ENCODE measurements around the gene DUSP16. TPM values are rescaled to one million over a fixed set of nuclear protein-coding genes. Genes with fewer than 3 reads are reported as not detected.
A peak's percentile ranks its signal among the peaks of the same experiment; 100 is the strongest.

The DUSP16 gene
- total RNA-seq, 4 donors from 2014 or later, result 16.1 to 47.0 (median 40.0) TPM

DNA sequence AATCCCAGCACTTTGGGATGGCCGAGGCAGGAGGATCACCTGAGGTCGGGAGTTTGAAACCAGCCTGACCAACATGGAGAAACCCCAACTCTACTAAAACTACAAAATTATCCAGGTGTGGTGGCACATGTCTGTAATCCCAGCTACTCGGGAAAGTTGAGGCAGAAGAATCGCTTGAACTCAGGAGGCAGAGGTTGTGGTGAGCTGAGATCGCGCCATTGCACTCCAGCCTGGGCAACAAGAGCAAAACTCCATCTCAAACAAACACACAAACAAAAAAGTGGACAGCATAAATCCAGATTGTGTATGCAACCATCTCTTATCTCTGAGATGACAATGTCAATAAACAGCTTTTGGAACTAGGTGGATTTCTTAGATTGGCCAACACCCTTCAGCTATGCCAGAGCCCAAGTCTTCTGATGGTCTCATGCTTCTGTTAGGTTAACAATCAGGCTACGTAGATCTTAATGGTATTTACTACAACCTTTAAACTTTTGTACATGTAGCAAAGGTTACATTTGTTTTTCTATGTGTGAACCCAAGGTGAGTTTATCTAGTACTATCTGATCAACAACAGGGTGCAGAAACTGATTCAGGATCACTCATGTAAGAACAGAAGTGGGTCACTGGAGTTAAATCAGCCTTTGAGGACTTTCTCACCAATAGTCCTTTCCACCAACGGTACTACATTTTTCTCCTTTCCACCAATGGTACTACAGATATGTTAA is 73.7 kb downstream of the DUSP16 start:
- Histone ChIP-seq H3K27me3 (no peaks in the 10 kb centered on the region), H3K27ac (no peak overlapping the region), H3K9me3 (no peaks in the 10 kb centered on the region), H3K36me3 (peaks cover 0 to 8% (median 0%) of the 10 kb centered on the region in 4 donors), H3K4me3 (no peak overlapping the region), H3K4me1 (peaks cover 0 to 4% (median 0%) of the 10 kb centered on the region in 4 donors)
- TF ChIP-seq, protein P1, sequence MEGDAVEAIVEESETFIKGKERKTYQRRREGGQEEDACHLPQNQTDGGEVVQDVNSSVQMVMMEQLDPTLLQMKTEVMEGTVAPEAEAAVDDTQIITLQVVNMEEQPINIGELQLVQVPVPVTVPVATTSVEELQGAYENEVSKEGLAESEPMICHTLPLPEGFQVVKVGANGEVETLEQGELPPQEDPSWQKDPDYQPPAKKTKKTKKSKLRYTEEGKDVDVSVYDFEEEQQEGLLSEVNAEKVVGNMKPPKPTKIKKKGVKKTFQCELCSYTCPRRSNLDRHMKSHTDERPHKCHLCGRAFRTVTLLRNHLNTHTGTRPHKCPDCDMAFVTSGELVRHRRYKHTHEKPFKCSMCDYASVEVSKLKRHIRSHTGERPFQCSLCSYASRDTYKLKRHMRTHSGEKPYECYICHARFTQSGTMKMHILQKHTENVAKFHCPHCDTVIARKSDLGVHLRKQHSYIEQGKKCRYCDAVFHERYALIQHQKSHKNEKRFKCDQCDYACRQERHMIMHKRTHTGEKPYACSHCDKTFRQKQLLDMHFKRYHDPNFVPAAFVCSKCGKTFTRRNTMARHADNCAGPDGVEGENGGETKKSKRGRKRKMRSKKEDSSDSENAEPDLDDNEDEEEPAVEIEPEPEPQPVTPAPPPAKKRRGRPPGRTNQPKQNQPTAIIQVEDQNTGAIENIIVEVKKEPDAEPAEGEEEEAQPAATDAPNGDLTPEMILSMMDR (IDR thresholded peaks at IDR 0.05), result no peak
- TF ChIP-seq POLR2AphosphoS5 (IDR thresholded peaks at IDR 0.05), result peak in 1 of 3 donors; percentile 11
- no peak for DNase-seq
- in situ Hi-C loops (cut with MboI; ENCODE audit: low pct_ligation_motif_present in 1 of 4, low pct_unique_long_range_greater_than_20kb in 1 of 4, low sequenced_read_pairs in 3 of 4), result no loop called here
- WGBS, 2 donors (ENCODE audit: low coverage in 1 of 2), result 93 to 98% methylated on average over 6 to 8 of the region's 8 CpGs
- intact Hi-C loops (cut with DNase I; ENCODE audit: low total_unique reads), result no loop called here

DNA sequence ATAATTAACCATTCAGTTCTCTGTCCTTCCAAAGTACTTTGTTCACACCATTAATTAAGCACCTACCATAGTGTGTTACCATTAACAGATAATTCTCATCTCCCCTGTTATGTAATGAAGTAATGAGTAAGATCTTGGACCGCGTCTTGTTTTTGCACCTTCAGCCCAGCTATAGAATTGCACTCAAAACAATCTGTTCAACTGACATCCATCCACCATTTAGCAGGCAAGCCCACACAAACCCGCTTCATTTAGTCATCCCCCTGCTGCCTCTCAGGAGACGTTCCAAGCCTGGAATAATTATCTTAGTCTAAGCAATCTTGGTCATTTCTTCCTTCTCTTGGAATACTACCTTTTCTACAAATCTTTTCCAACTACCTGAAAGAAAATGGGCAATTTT is 74.4 kb downstream of the DUSP16 start:
- TF ChIP-seq EP300 (IDR thresholded peaks at IDR 0.05; ENCODE audit: low read depth) (no peak), POLR2AphosphoS5 (IDR thresholded peaks at IDR 0.05) (no peak), POLR2A (IDR thresholded peaks at IDR 0.05) (no peak)
- TF ChIP-seq, protein P1 (IDR thresholded peaks at IDR 0.05), result no peak
- intact Hi-C loops (cut with DNase I; ENCODE audit: low total_unique reads) (no loop called here), in situ Hi-C loops (cut with MboI; ENCODE audit: low pct_ligation_motif_present in 1 of 4, low pct_unique_long_range_greater_than_20kb in 1 of 4, low sequenced_read_pairs in 3 of 4) (no loop called here)
- no peaks in the 10 kb centered on the region for H3K27me3 ChIP-seq
- H3K27ac ChIP-seq, result no peak overlapping the region
- WGBS, 2 donors (ENCODE audit: low coverage in 1 of 2), result 85 to 96% methylated on average over 3 to 4 of the region's 4 CpGs
- no peak overlapping the region for H3K4me3 ChIP-seq
- DNase-seq, result no peak
- no peaks in the 10 kb centered on the region for H3K9me3 ChIP-seq
- peaks cover 0 to 8% (median 0%) of the 10 kb centered on the region in 4 donors for H3K36me3 ChIP-seq
- peaks cover 0 to 4% (median 0%) of the 10 kb centered on the region in 4 donors for H3K4me1 ChIP-seq

DNA sequence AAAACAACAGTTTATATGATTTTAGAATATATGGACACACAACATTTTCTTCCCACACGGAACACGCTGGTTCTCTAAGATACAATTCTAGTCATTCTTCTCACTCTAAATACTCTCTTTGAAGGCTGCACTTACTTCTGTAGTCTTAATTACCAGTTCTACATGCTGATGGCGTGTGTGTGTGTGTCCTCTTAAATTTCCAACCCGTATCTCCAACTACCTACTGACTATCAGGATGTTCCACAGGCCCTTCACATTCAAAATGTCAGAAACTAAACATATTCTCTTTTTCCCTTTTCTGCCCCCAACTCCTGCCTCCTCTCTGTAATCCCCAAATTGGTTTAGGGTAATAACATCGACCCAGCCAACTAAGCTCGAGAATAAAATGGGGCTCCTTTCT is 75.2 kb downstream of the DUSP16 start:
- Histone ChIP-seq H3K36me3 (peaks cover 0 to 13% (median 2%) of the 10 kb centered on the region in 4 donors), H3K4me3 (no peak overlapping the region), H3K27me3 (no peaks in the 10 kb centered on the region), H3K27ac (no peak overlapping the region), H3K4me1 (peaks cover 0 to 4% (median 0%) of the 10 kb centered on the region in 4 donors), H3K9me3 (no peaks in the 10 kb centered on the region)
- TF ChIP-seq EP300 (IDR thresholded peaks at IDR 0.05; ENCODE audit: low read depth), result no peak
- TF ChIP-seq, protein P1 (IDR thresholded peaks at IDR 0.05), result no peak
- TF ChIP-seq POLR2AphosphoS5 (IDR thresholded peaks at IDR 0.05), result no peak
- DNase-seq, result no peak
- intact Hi-C loops (cut with DNase I; ENCODE audit: low total_unique reads) (no loop called here), in situ Hi-C loops (cut with MboI; ENCODE audit: low pct_ligation_motif_present in 1 of 4, low pct_unique_long_range_greater_than_20kb in 1 of 4, low sequenced_read_pairs in 3 of 4) (no loop called here)
- 95 to 96% methylated on average over 6 of the region's 6 CpGs for WGBS, 2 donors (ENCODE audit: low coverage in 1 of 2)

DNA sequence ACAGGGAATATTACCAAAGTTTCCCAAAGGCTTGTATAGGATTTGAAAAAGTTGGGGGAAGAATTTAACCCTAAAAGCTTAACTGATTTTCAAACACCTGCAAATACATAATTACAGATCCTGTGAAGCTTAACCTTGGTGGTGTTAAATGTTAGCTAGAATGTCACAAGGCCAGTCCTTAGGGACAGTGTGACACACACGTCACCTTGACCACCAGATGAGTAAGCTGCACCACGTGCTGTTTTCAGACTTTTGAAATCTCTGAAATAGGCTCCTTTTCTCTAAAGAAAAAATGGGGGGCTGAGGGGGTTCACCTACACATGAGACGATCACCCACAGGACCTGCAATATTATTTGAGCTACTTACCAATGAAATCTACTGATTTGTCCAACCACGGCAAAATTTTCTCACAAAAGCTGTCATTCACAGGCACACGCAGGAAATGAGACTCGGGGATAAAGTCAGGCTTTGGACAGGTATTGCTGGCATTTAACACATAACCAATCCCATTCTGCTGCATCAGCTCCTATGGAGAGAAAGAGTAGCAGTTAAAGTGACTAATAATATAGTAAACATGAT is 75.9 kb downstream of the DUSP16 start:
- no peak overlapping the region for H3K4me3 ChIP-seq
- peaks cover 0 to 16% (median 2%) of the 10 kb centered on the region in 4 donors for H3K36me3 ChIP-seq
- 81 to 94% methylated on average over 2 to 6 of the region's 6 CpGs for WGBS, 2 donors (ENCODE audit: low coverage in 1 of 2)
- TF ChIP-seq POLR2A (IDR thresholded peaks at IDR 0.05) (no peak), EP300 (IDR thresholded peaks at IDR 0.05; ENCODE audit: low read depth) (no peak), POLR2AphosphoS5 (IDR thresholded peaks at IDR 0.05) (no peak)
- TF ChIP-seq, protein P1 (IDR thresholded peaks at IDR 0.05), result no peak
- H3K27ac ChIP-seq, result no peak overlapping the region
- no peaks in the 10 kb centered on the region for H3K9me3 ChIP-seq
- intact Hi-C loops (cut with DNase I; ENCODE audit: low total_unique reads) (no loop called here), in situ Hi-C loops (cut with MboI; ENCODE audit: low pct_ligation_motif_present in 1 of 4, low pct_unique_long_range_greater_than_20kb in 1 of 4, low sequenced_read_pairs in 3 of 4) (no loop called here)
- peaks cover 0 to 3% (median 0%) of the 10 kb centered on the region in 4 donors for H3K4me1 ChIP-seq
- no peaks in the 10 kb centered on the region for H3K27me3 ChIP-seq
- no peak for DNase-seq

All from transverse colon (tissue), 4 donors.